Measurements from ENCODE around the gene SLC25A29. TPM values are rescaled to one million over a fixed set of nuclear protein-coding genes. Genes with fewer than 3 reads are reported as not detected.

The SLC25A29 gene
- total and polyA plus RNA-seq, 2 of the 4 experiments (the other 2 are of a cell fraction): 6.5 to 37.7 TPM

GRCh38 chr14:100342195-100342594, 36.0 kb upstream of the SLC25A29 start:
- BruUV-seq (replicated peaks): no TSS peak
- H3K4me1 ChIP-seq (ENCODE audit: control insufficient read depth, insufficient read depth, low read length): peaks cover 12% of the 10 kb centered on the region
- peaks cover 60% of the 10 kb centered on the region for H3K36me3 ChIP-seq (ENCODE audit: control insufficient read depth, insufficient read depth, low read length)

More at GRCh38 chr14:100342195-100342594, 36.0 kb upstream of the SLC25A29 start:
- H2BK5ac ChIP-seq (ENCODE audit: low read depth, low read length, poor library complexity, severe bottlenecking): peak overlapping the region; percentile 98
- peak overlapping the region; percentile 44; the same call in 1 of the 2 replicates for H3K9ac ChIP-seq (ENCODE audit: low read depth, low read length)
- TF ChIP-seq CEBPB (IDR thresholded peaks at IDR 0.05; ENCODE audit: low read depth, low read length): no peak
- no peak for TF ChIP-seq POLR2A (IDR thresholded peaks at IDR 0.05; ENCODE audit: low read depth, low read length)
- TF ChIP-seq RCOR1 (IDR thresholded peaks at IDR 0.05; ENCODE audit: insufficient replicate concordance, low read length): no peak
- no peak for TF ChIP-seq RFX5 (IDR thresholded peaks at IDR 0.05; ENCODE audit: low read depth, low read length)
- no peak for TF ChIP-seq MAFK (IDR thresholded peaks at IDR 0.05; ENCODE audit: low read depth, low read length)
- no peak for TF ChIP-seq CHD1 (IDR thresholded peaks at IDR 0.05; ENCODE audit: low read depth, low read length)
- no peak for TF ChIP-seq BHLHE40 (IDR thresholded peaks at IDR 0.05; ENCODE audit: low read depth, low read length)
- TF ChIP-seq USF2 (IDR thresholded peaks at IDR 0.05; ENCODE audit: low read depth, low read length): no peak
- no peak for TF ChIP-seq SMC3 (IDR thresholded peaks at IDR 0.05; ENCODE audit: low read depth, low read length)
- peak overlapping the region; percentile 56 for H4K5ac ChIP-seq (ENCODE audit: low read depth, low read length)
- ChIA-PET POLR2A (ENCODE audit: unreplicated experiment) (interaction anchor here (0.7 kb wide), 1 partner anchor 29 kb away, joined by 4 read pairs; no protein-coding TSS in a partner anchor), CTCF (interaction anchor here (0.7 kb wide), 1 partner anchor 30 kb away, joined by 3 read pairs; no protein-coding TSS in a partner anchor)
- H2BK15ac ChIP-seq (ENCODE audit: low read depth, low read length): no peak overlapping the region; the same call in 2 of the 3 replicates
- H3K4ac ChIP-seq (ENCODE audit: low read depth, low read length): peak overlapping the region; percentile 70
- H4K91ac ChIP-seq (ENCODE audit: insufficient read depth, low read depth, low read length): no peak overlapping the region
- H3K79me1 ChIP-seq (ENCODE audit: low read depth in 1 of 2, low read length in 2 of 2): peaks cover 2 to 13% of the 10 kb centered on the region in 2 experiments; a peak in 3 of 4 replicates
- H3K14ac ChIP-seq (replicated peaks; ENCODE audit: low read depth, low read length): peak overlapping the region; percentile 78; the same call in 1 of the 2 replicates
- H3K23ac ChIP-seq (ENCODE audit: low read depth, low read length): peak overlapping the region; percentile 17; the same call in 1 of the 2 replicates
- H3K9me1 ChIP-seq (ENCODE audit: insufficient read depth, low read length): peaks cover 30% of the 10 kb centered on the region
- intact Hi-C loops (cut with micrococcal nuclease): loop anchor here (5.0 kb wide), 1 partner anchor 35 kb away; the partner anchor contains the start of gene SLC25A29
- DNase-seq: no peak
- peak overlapping the region; percentile 33; the same call in 1 of the 2 replicates for H2BK120ac ChIP-seq (ENCODE audit: low read depth, low read length)
- no peak overlapping the region for H2AFZ ChIP-seq (replicated peaks; ENCODE audit: low read length, poor library complexity)
- peak overlapping the region; percentile 34 to 57; a peak in 3 of 4 replicates for H4K8ac ChIP-seq (ENCODE audit: low read depth in 2 of 2, low read length in 2 of 2)
- H4K20me1 ChIP-seq (ENCODE audit: insufficient read depth, low read length): peaks cover 6% of the 10 kb centered on the region
- peak overlapping the region; percentile 73 for H2AK9ac ChIP-seq (replicated peaks; ENCODE audit: low read depth, low read length, poor library complexity)
- H3K27me3 ChIP-seq (ENCODE audit: control insufficient read depth, insufficient read depth, low read length): no peaks in the 10 kb centered on the region
- H3K4me2 ChIP-seq (ENCODE audit: low read depth, low read length): no peak overlapping the region
- H3K4me3 ChIP-seq (ENCODE audit: insufficient read depth, low read depth, low read length): no peak overlapping the region
- H3K27ac ChIP-seq (ENCODE audit: insufficient read depth, low read length): peak overlapping the region; percentile 96
- H3K9me3 ChIP-seq (ENCODE audit: control insufficient read depth, insufficient read depth, low read length): no peaks in the 10 kb centered on the region
- no peak overlapping the region for H3K56ac ChIP-seq (ENCODE audit: extremely low read depth, insufficient read depth, low read length)
- H3K18ac ChIP-seq (ENCODE audit: low read depth, low read length): peak overlapping the region; percentile 91
- in situ Hi-C loops (cut with MboI; ENCODE audit: low sequenced_read_pairs): no loop called here
- peak overlapping the region; percentile 85 for H2AK5ac ChIP-seq (ENCODE audit: low read depth, low read length)
- no peak for ATAC-seq (ENCODE audit: low read depth)
- 100% methylated on average over 3 of the region's 11 CpGs; no CpG with 5 or more reads in 1 of the 2 experiments for WGBS, 2 experiments (ENCODE audit: extremely low coverage in 2 of 2, insufficient read length in 1 of 2)
- dilution Hi-C loops (cut with HindIII; ENCODE audit: low sequenced_read_pairs, unreplicated experiment): no loop called here
- no peak overlapping the region; the same call in 1 of the 2 replicates for H2BK20ac ChIP-seq (ENCODE audit: low read depth, low read length)

Data from IMR-90 (cell line).